ENCODE results near the gene MPRIP. TPM values are rescaled to one million over a fixed set of nuclear protein-coding genes. Genes with fewer than 3 reads are reported as not detected.
A peak's percentile ranks its signal among the peaks of the same experiment; 100 is the strongest.

The MPRIP gene
- total RNA-seq, 1 experiment from 2014 or later, result 284 TPM

GRCh38 chr17:17186051-17186450 lies 143.8 kb downstream of the MPRIP start:
- peak in 1 of 2 experiments; percentile 28 for DNase-seq
- peak overlapping the region; percentile 32 for H3K27ac Mint-ChIP-seq (ENCODE audit: unreplicated experiment)
- peaks cover 76% of the 10 kb centered on the region for H3K36me3 Mint-ChIP-seq (ENCODE audit: insufficient read depth, unreplicated experiment)
- no peak overlapping the region for H3K4me3 Mint-ChIP-seq (ENCODE audit: unreplicated experiment)
- Histone ChIP-seq H3K27me3 (replicated peaks; ENCODE audit: control insufficient read depth, insufficient read depth, low read length) (no peaks in the 10 kb centered on the region), H3K4me3 (ENCODE audit: low read depth, low read length) (no peak overlapping the region), H3K36me3 (ENCODE audit: control insufficient read depth, insufficient read depth, low read length) (peaks cover 3% of the 10 kb centered on the region), H3K4me1 (no peaks in the 10 kb centered on the region), H3K9me3 (no peaks in the 10 kb centered on the region)
- peaks cover 10% of the 10 kb centered on the region for H3K4me1 Mint-ChIP-seq (ENCODE audit: low read depth, unreplicated experiment)
- CTCF ChIA-PET, result no interaction called here
- POLR2A ChIA-PET, result no interaction called here
- no TSS peak for BruUV-seq (replicated peaks)
- intact Hi-C loops (cut with micrococcal nuclease; ENCODE audit: unreplicated experiment), result loop anchor here (10.0 kb wide), 1 partner anchor 181 kb away; no protein-coding TSS in a partner anchor
- TF ChIP-seq, protein P1, sequence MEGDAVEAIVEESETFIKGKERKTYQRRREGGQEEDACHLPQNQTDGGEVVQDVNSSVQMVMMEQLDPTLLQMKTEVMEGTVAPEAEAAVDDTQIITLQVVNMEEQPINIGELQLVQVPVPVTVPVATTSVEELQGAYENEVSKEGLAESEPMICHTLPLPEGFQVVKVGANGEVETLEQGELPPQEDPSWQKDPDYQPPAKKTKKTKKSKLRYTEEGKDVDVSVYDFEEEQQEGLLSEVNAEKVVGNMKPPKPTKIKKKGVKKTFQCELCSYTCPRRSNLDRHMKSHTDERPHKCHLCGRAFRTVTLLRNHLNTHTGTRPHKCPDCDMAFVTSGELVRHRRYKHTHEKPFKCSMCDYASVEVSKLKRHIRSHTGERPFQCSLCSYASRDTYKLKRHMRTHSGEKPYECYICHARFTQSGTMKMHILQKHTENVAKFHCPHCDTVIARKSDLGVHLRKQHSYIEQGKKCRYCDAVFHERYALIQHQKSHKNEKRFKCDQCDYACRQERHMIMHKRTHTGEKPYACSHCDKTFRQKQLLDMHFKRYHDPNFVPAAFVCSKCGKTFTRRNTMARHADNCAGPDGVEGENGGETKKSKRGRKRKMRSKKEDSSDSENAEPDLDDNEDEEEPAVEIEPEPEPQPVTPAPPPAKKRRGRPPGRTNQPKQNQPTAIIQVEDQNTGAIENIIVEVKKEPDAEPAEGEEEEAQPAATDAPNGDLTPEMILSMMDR (IDR thresholded peaks at IDR 0.05; ENCODE audit: insufficient read depth in 1 of 2, low read depth in 1 of 2, low read length in 1 of 2, severe bottlenecking in 1 of 2, unreplicated experiment in 1 of 2), result no peak
- H3K27me3 Mint-ChIP-seq (ENCODE audit: insufficient read depth, unreplicated experiment), result no peaks in the 10 kb centered on the region
- no peaks in the 10 kb centered on the region for H3K9me3 Mint-ChIP-seq (ENCODE audit: unreplicated experiment)

DNA sequence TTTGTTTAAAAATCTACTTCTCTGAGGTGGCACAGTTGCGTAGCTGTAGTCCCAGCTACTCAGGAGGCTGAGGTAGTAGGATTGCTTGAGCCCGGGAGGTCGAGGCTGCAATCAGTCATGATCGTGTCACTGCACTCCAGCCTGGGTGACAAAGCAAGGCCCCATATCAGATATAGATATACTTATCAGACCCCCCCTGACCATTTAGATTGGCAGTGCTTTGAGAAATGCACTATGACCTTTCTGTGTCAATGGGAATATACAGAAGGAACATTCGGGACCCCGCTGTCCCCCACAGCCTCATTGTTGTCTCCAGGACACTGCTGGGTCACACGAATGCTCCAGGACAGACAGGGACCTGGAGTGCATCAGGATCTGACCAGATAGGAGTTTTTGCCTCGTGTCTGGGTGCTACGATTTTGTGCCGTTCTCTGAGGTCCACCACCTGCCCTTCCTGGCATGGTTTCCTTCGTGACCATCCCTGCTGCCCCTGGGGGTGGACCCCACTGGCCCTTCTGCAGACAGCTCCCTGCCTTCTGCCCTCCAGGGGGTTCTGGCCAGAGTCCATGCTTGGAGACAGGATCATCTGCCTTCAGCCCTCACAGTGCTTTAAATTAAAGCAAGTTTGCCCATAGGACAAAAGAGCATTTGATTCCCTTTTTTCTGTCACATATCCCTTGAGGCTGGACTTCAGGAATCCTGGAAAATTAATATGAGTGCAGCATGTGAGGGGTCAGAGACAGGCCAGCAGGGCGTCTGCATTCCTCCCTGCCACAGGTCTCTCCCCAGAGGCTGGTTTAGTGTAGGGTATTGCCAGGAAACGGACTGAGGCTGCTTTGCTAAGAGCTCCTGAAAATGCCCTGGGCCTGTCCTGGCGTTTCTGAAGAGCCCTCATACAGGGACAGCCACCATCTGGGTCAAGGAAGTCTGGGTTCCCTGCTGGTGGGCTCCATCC lies 144.6 kb downstream of the MPRIP start:
- Histone ChIP-seq H3K4me1 (no peaks in the 10 kb centered on the region), H3K36me3 (ENCODE audit: control insufficient read depth, insufficient read depth, low read length) (peaks cover 3% of the 10 kb centered on the region), H3K9me3 (no peaks in the 10 kb centered on the region), H3K27me3 (replicated peaks; ENCODE audit: control insufficient read depth, insufficient read depth, low read length) (no peaks in the 10 kb centered on the region), H3K4me3 (ENCODE audit: low read depth, low read length) (no peak overlapping the region)
- CTCF ChIA-PET, result no interaction called here
- no peaks in the 10 kb centered on the region for H3K9me3 Mint-ChIP-seq (ENCODE audit: unreplicated experiment)
- peak overlapping the region; percentile 32 for H3K27ac Mint-ChIP-seq (ENCODE audit: unreplicated experiment)
- H3K27me3 Mint-ChIP-seq (ENCODE audit: insufficient read depth, unreplicated experiment), result no peaks in the 10 kb centered on the region
- TF ChIP-seq, protein P1 (IDR thresholded peaks at IDR 0.05; ENCODE audit: insufficient read depth in 1 of 2, low read depth in 1 of 2, low read length in 1 of 2, severe bottlenecking in 1 of 2, unreplicated experiment in 1 of 2), result no peak
- POLR2A ChIA-PET, result no interaction called here
- intact Hi-C loops (cut with micrococcal nuclease; ENCODE audit: unreplicated experiment), result loop anchor here (10.0 kb wide), 1 partner anchor 182 kb away; no protein-coding TSS in a partner anchor
- peaks cover 10% of the 10 kb centered on the region for H3K4me1 Mint-ChIP-seq (ENCODE audit: low read depth, unreplicated experiment)
- H3K4me3 Mint-ChIP-seq (ENCODE audit: unreplicated experiment), result no peak overlapping the region
- peaks cover 68% of the 10 kb centered on the region for H3K36me3 Mint-ChIP-seq (ENCODE audit: insufficient read depth, unreplicated experiment)
- BruUV-seq (replicated peaks), result no TSS peak
- no peak for DNase-seq

DNA sequence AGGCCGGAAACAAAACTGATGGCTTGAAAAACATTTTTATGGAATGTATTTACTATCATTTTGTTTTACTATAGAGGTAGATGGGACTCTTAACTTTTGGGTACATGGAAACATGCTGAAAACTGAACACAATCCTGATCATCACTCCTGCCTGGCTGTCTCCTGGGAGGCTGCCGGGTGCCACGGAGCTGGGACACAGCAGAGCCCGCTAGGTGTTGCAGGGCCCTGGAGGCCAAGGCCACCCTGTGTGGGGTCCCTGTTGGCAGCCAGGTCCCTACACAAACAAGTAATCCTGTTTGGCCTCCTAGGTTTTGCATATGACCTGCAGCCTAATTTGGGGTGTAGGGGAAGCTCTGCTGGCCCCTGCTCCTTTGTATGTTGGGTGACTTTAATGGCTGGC lies 146.3 kb downstream of the MPRIP start:
- TSS peak; percentile 9 for BruUV-seq (replicated peaks)
- CTCF ChIA-PET, result no interaction called here
- TF ChIP-seq, protein P1 (IDR thresholded peaks at IDR 0.05; ENCODE audit: insufficient read depth in 1 of 2, low read depth in 1 of 2, low read length in 1 of 2, severe bottlenecking in 1 of 2, unreplicated experiment in 1 of 2), result no peak
- peaks cover 61% of the 10 kb centered on the region for H3K36me3 Mint-ChIP-seq (ENCODE audit: insufficient read depth, unreplicated experiment)
- no peak overlapping the region for H3K4me3 Mint-ChIP-seq (ENCODE audit: unreplicated experiment)
- Histone ChIP-seq H3K9me3 (no peaks in the 10 kb centered on the region), H3K4me3 (ENCODE audit: low read depth, low read length) (no peak overlapping the region), H3K4me1 (no peaks in the 10 kb centered on the region), H3K27me3 (replicated peaks; ENCODE audit: control insufficient read depth, insufficient read depth, low read length) (no peaks in the 10 kb centered on the region), H3K36me3 (ENCODE audit: control insufficient read depth, insufficient read depth, low read length) (peaks cover under 1% of the 10 kb centered on the region)
- no peaks in the 10 kb centered on the region for H3K9me3 Mint-ChIP-seq (ENCODE audit: unreplicated experiment)
- intact Hi-C loops (cut with micrococcal nuclease; ENCODE audit: unreplicated experiment), result loop anchor here (10.0 kb wide), 1 partner anchor 184 kb away; no protein-coding TSS in a partner anchor
- POLR2A ChIA-PET, result no interaction called here
- H3K27me3 Mint-ChIP-seq (ENCODE audit: insufficient read depth, unreplicated experiment), result no peaks in the 10 kb centered on the region
- no peak overlapping the region for H3K27ac Mint-ChIP-seq (ENCODE audit: unreplicated experiment)
- peaks cover 10% of the 10 kb centered on the region for H3K4me1 Mint-ChIP-seq (ENCODE audit: low read depth, unreplicated experiment)
- DNase-seq, result no peak
